Measurements from ENCODE around the gene TLX2. TPM values are rescaled to one million over a fixed set of nuclear protein-coding genes. Genes with fewer than 3 reads are reported as not detected.

Gene TLX2
- total and polyA plus RNA-seq, 3 experiments from 2014 or later = 0.37 to 0.60 TPM; not detected in 1

GRCh38 chr2:74497777-74498499, 16.3 kb upstream of the TLX2 start:
- CTCF ChIA-PET = interaction anchor here (0.7 to 1.0 kb wide), 3 partner anchors 14 to 34 kb away, joined by 3 read pairs; partner anchors contain the start of gene DQX1
- H3K27me3 ChIP-seq (ENCODE audit: insufficient read depth, low read length, poor library complexity, severe bottlenecking) = peaks cover 18% of the 10 kb centered on the region
- H3K27ac ChIP-seq (ENCODE audit: low read depth, low read length) = no peak overlapping the region
- peak overlapping the region; percentile 88 to 95 (median 91) for H3K4me3 Mint-ChIP-seq
- H3K4me1 Mint-ChIP-seq = peaks cover 23 to 37% (median 27%) of the 10 kb centered on the region in 3 donors
- no peaks in the 10 kb centered on the region for H3K9me3 ChIP-seq (ENCODE audit: low read length)
- POLR2A ChIA-PET = interaction anchor here (1.1 kb wide), 1 partner anchor 25 kb away, joined by 3 read pairs; the partner anchor contains the start of gene MRPL53
- no peaks in the 10 kb centered on the region for H3K36me3 ChIP-seq (ENCODE audit: insufficient read depth, low read length)
- peaks cover 0 to 18% (median 7%) of the 10 kb centered on the region in 3 donors for H3K36me3 Mint-ChIP-seq
- peak overlapping the region in 7 of 8 donors; percentile 9 to 92 (median 56) for H3K27ac Mint-ChIP-seq
- peaks cover 34 to 42% of the 10 kb centered on the region in 2 donors for H3K27me3 Mint-ChIP-seq
- peaks cover 24% of the 10 kb centered on the region for H3K4me1 ChIP-seq (ENCODE audit: insufficient read depth, low read length)
- no peaks in the 10 kb centered on the region for H3K9me3 Mint-ChIP-seq
- no peak for DNase-seq
- peak overlapping the region; percentile 58 for H3K4me3 ChIP-seq (ENCODE audit: low read length)

- peaks cover 34 to 48% of the 10 kb centered on the region in 2 donors for H3K27me3 Mint-ChIP-seq
- H3K36me3 ChIP-seq (ENCODE audit: insufficient read depth, low read length) = no peaks in the 10 kb centered on the region
- peak overlapping the region; percentile 88 to 95 (median 91) for H3K4me3 Mint-ChIP-seq
Observed at GRCh38 chr2:74498500-74499266, 15.6 kb upstream of the TLX2 start.

GRCh38 chr2:74499267-74499939, 14.8 kb upstream of the TLX2 start, which contains the start of gene LBX2:
Gene LBX2, minus strand, starts transcription at chr2:74499603. Its CDS starts 66 bp downstream, at chr2:74499537.
- POLR2A ChIA-PET = no interaction called here
- Histone ChIP-seq H3K36me3 (ENCODE audit: insufficient read depth, low read length) (no peaks in the 10 kb centered on the region), H3K9me3 (ENCODE audit: low read length) (no peaks in the 10 kb centered on the region), H3K27me3 (ENCODE audit: insufficient read depth, low read length, poor library complexity, severe bottlenecking) (peaks cover 20% of the 10 kb centered on the region), H3K4me1 (ENCODE audit: insufficient read depth, low read length) (peaks cover 33% of the 10 kb centered on the region), H3K27ac (ENCODE audit: low read depth, low read length) (no peak within 1 kb of the TSS), H3K4me3 (ENCODE audit: low read length) (peak within 1 kb of the TSS; percentile 58)
- CTCF ChIA-PET = interaction anchor here (0.7 to 1.8 kb wide), 4 partner anchors 10 to 45 kb away, joined by 3 to 7 read pairs (median 4); partner anchors contain the start of genes CCDC142 and TTC31
- Mint-ChIP-seq H3K36me3 (peaks cover 0 to 8% (median 2%) of the 10 kb centered on the region in 3 donors), H3K4me3 (peak within 1 kb of the TSS; percentile 88 to 95 (median 91)), H3K4me1 (peaks cover 29 to 52% (median 35%) of the 10 kb centered on the region in 3 donors), H3K9me3 (peaks cover 0 to 2% (median 0%) of the 10 kb centered on the region in 5 donors), H3K27me3 (peaks cover 36 to 55% of the 10 kb centered on the region in 2 donors), H3K27ac (peak within 1 kb of the TSS; percentile 36 to 92 (median 60))
- no peak for DNase-seq

More at GRCh38 chr2:74498500-74499266, 15.6 kb upstream of the TLX2 start:
- Mint-ChIP-seq H3K4me1 (peaks cover 27 to 45% (median 30%) of the 10 kb centered on the region in 3 donors), H3K36me3 (peaks cover 0 to 12% (median 3%) of the 10 kb centered on the region in 3 donors), H3K9me3 (no peaks in the 10 kb centered on the region), H3K27ac (peak overlapping the region in 7 of 8 donors; percentile 42 to 92 (median 64))
- Histone ChIP-seq H3K4me1 (ENCODE audit: insufficient read depth, low read length) (peaks cover 31% of the 10 kb centered on the region), H3K9me3 (ENCODE audit: low read length) (no peaks in the 10 kb centered on the region), H3K27ac (ENCODE audit: low read depth, low read length) (no peak overlapping the region), H3K4me3 (ENCODE audit: low read length) (peak overlapping the region; percentile 58), H3K27me3 (ENCODE audit: insufficient read depth, low read length, poor library complexity, severe bottlenecking) (peaks cover 20% of the 10 kb centered on the region)
- DNase-seq = no peak
- CTCF ChIA-PET = interaction anchor here (0.7 to 1.8 kb wide), 4 partner anchors 15 to 46 kb away, joined by 3 to 7 read pairs (median 4); partner anchors contain the start of genes CCDC142 and TTC31
- POLR2A ChIA-PET = interaction anchor here (1.1 kb wide), 1 partner anchor 26 kb away, joined by 3 read pairs; the partner anchor contains the start of gene MRPL53

GRCh38 chr2:74499940-74500577, 14.2 kb upstream of the TLX2 start:
- H3K4me3 Mint-ChIP-seq = peak overlapping the region; percentile 26 to 90 (median 32)
- no peak for DNase-seq
- Histone ChIP-seq H3K36me3 (ENCODE audit: insufficient read depth, low read length) (peaks cover 5% of the 10 kb centered on the region), H3K27ac (ENCODE audit: low read depth, low read length) (no peak overlapping the region), H3K9me3 (ENCODE audit: low read length) (no peaks in the 10 kb centered on the region), H3K27me3 (ENCODE audit: insufficient read depth, low read length, poor library complexity, severe bottlenecking) (peaks cover 20% of the 10 kb centered on the region), H3K4me3 (ENCODE audit: low read length) (no peak overlapping the region), H3K4me1 (ENCODE audit: insufficient read depth, low read length) (peaks cover 33% of the 10 kb centered on the region)
- H3K9me3 Mint-ChIP-seq = peaks cover 0 to 2% (median 0%) of the 10 kb centered on the region in 5 donors
- H3K36me3 Mint-ChIP-seq = peaks cover 3 to 14% (median 8%) of the 10 kb centered on the region in 3 donors
- peak overlapping the region in 1 of 8 donors; percentile 36 for H3K27ac Mint-ChIP-seq
- peaks cover 36 to 58% (median 42%) of the 10 kb centered on the region in 3 donors for H3K4me1 Mint-ChIP-seq
- H3K27me3 Mint-ChIP-seq = peaks cover 38 to 61% of the 10 kb centered on the region in 2 donors
- ChIA-PET CTCF (interaction anchor here (1.2 to 1.8 kb wide), 6 partner anchors 10 to 87 kb away, joined by 3 to 7 read pairs (median 4); partner anchors contain the start of genes CCDC142, TLX2 and TTC31), POLR2A (interaction anchor here (0.6 kb wide), 1 partner anchor 11 kb away, joined by 3 read pairs; no protein-coding TSS in a partner anchor)

- no peaks in the 10 kb centered on the region for H3K9me3 ChIP-seq (ENCODE audit: low read length)
Observed at GRCh38 chr2:74500578-74500946, 13.7 kb upstream of the TLX2 start.

GRCh38 chr2:74501335-74502071, 12.7 kb upstream of the TLX2 start:
- Histone ChIP-seq H3K9me3 (ENCODE audit: low read length) (no peaks in the 10 kb centered on the region), H3K4me1 (ENCODE audit: insufficient read depth, low read length) (peaks cover 43% of the 10 kb centered on the region), H3K4me3 (ENCODE audit: low read length) (no peak overlapping the region), H3K36me3 (ENCODE audit: insufficient read depth, low read length) (peaks cover 9% of the 10 kb centered on the region), H3K27me3 (ENCODE audit: insufficient read depth, low read length, poor library complexity, severe bottlenecking) (peaks cover 20% of the 10 kb centered on the region), H3K27ac (ENCODE audit: low read depth, low read length) (no peak overlapping the region)
- ChIA-PET CTCF (interaction anchor here (0.6 to 1.5 kb wide), 3 partner anchors 9 to 16 kb away, joined by 3 to 5 read pairs (median 3); partner anchors contain the start of gene TLX2), POLR2A (interaction anchor here (0.6 kb wide), 2 partner anchors 26 to 28 kb away, joined by 4 read pairs; partner anchors contain the start of gene HTRA2)
- no peak for DNase-seq
- peaks cover 44 to 70% (median 53%) of the 10 kb centered on the region in 3 donors for H3K4me1 Mint-ChIP-seq
- H3K27me3 Mint-ChIP-seq = peaks cover 40 to 71% of the 10 kb centered on the region in 2 donors
- H3K4me3 Mint-ChIP-seq = peak overlapping the region in 6 of 7 donors; percentile 67 to 77 (median 74)
- H3K27ac Mint-ChIP-seq = peak overlapping the region in 1 of 8 donors; percentile 57
- peaks cover 0 to 2% (median 0%) of the 10 kb centered on the region in 5 donors for H3K9me3 Mint-ChIP-seq
- H3K36me3 Mint-ChIP-seq = peaks cover 4 to 24% (median 19%) of the 10 kb centered on the region in 3 donors

More at GRCh38 chr2:74500578-74500946, 13.7 kb upstream of the TLX2 start:
- ChIA-PET POLR2A (interaction anchor here (0.6 kb wide), 1 partner anchor 12 kb away, joined by 3 read pairs; no protein-coding TSS in a partner anchor), CTCF (interaction anchor here (1.2 to 1.8 kb wide), 6 partner anchors 10 to 87 kb away, joined by 3 to 7 read pairs (median 4); partner anchors contain the start of genes CCDC142, TLX2 and TTC31)
- Histone ChIP-seq H3K4me1 (ENCODE audit: insufficient read depth, low read length) (peaks cover 35% of the 10 kb centered on the region), H3K36me3 (ENCODE audit: insufficient read depth, low read length) (peaks cover 9% of the 10 kb centered on the region), H3K4me3 (ENCODE audit: low read length) (no peak overlapping the region), H3K27ac (ENCODE audit: low read depth, low read length) (no peak overlapping the region), H3K27me3 (ENCODE audit: insufficient read depth, low read length, poor library complexity, severe bottlenecking) (peaks cover 20% of the 10 kb centered on the region)
- Mint-ChIP-seq H3K27me3 (peaks cover 40 to 66% of the 10 kb centered on the region in 2 donors), H3K9me3 (peaks cover 0 to 2% (median 0%) of the 10 kb centered on the region in 5 donors), H3K4me3 (peak overlapping the region in 3 of 7 donors; percentile 18 to 72 (median 26)), H3K27ac (peak overlapping the region in 1 of 8 donors; percentile 36), H3K4me1 (peaks cover 40 to 63% (median 47%) of the 10 kb centered on the region in 3 donors), H3K36me3 (peaks cover 3 to 19% (median 13%) of the 10 kb centered on the region in 3 donors)
- no peak for DNase-seq
